HepG2 (cell line): Measurements from ENCODE around the gene TMEM171. TPM values are rescaled to one million over a fixed set of nuclear protein-coding genes. Genes with fewer than 3 reads are reported as not detected.

Source experiments
- ATAC-seq: fragments of 200-7000 bp; cut with Tn5 transposase; 3 replicates; pipeline ENCODE4 v1.9.1; 2020; ENCODE audit warnings: mild to moderate bottlenecking, moderate library complexity
- BruUV-seq: library from RNA; stranded (reverse); fragments of 400-500 nt; replicated peaks from 2 replicates; lab custom pipeline; 2021; lab: Mats Ljungman, UMichigan
- CTCF ChIA-PET: fragments of 300-600 bp; formaldehyde crosslinking; extraction: SDS; loops from one replicate; lab custom pipeline; 2021; ENCODE audit warnings: low total read pairs, inconsistent platforms, low intra/inter-chr PET ratio; lab: Yijun Ruan, JAX
- POLR2A ChIA-PET: fragments of 350-600 bp; sonication (Branson Sonifier 250); formaldehyde crosslinking; loops from one replicate; lab custom pipeline; 2020; ENCODE audit warnings: antibody characterized with exemption, inconsistent platforms; lab: Yijun Ruan, JAX
- DNase-seq: peaks from one replicate; pipeline ENCODE4 v3.0.0-alpha.2; 2015; ENCODE audit warnings: low spot score
- FAIRE-seq: peaks from 3 replicates; lab custom pipeline; 2011; peaks lifted over from hg19 to GRCh38; lab: Jason Lieb, UNC
- H2AFZ ChIP-seq: one replicate; pipeline ENCODE4 v1.6.1; 2011; ENCODE audit warnings: low read length, inconsistent platforms
- H3K27ac ChIP-seq: fragments of 300-600 bp; 3 replicates; pipeline ENCODE4 v1.8.0; 2011; ENCODE audit warnings: mixed run types, mild to moderate bottlenecking, mixed read lengths, low read length, inconsistent platforms; ENCODE audit not compliant: insufficient read depth; ENCODE audit errors: extremely low read length
- H3K27me3 ChIP-seq, 2 experiments: fragments of 200-600 bp in 1 of 2; 2 replicates in 1 of 2; 3 replicates in 1 of 2; pipeline versions ENCODE4 v1.6.0 to v1.8.0; 2011; ENCODE audit warnings: low read length in 2 of 2, mild to moderate bottlenecking in 2 of 2, moderate library complexity in 2 of 2, inconsistent platforms in 1 of 2; ENCODE audit not compliant: insufficient read depth in 2 of 2, control insufficient read depth in 1 of 2
- H3K36me3 ChIP-seq, 2 experiments: fragments of 200-600 bp in 1 of 2; replicated peaks in 1 of 2; 2 replicates in 1 of 2; 3 replicates in 1 of 2; pipeline versions ENCODE4 v1.5.1 to v1.8.0; 2011; ENCODE audit warnings: low read length in 2 of 2, inconsistent platforms in 1 of 2; ENCODE audit not compliant: insufficient read depth in 2 of 2, control insufficient read depth in 1 of 2
- H3K4me1 ChIP-seq: 2 replicates; pipeline ENCODE4 v1.5.1; 2012; ENCODE audit warnings: low read length, inconsistent platforms; ENCODE audit not compliant: insufficient read depth
- H3K4me2 ChIP-seq: 2 replicates; pipeline ENCODE4 v1.6.0; 2011; ENCODE audit warnings: low read depth, low read length, inconsistent platforms
- H3K4me3 ChIP-seq, 3 experiments: fragments of 200-600 bp in 1 of 3; sonication (generic), shearing (Covaris generic) in 1 of 3; replicated peaks in 1 of 3; 2 replicates each; pipeline ENCODE4 v1.5.1; 2011 to 2016; ENCODE audit warnings: low read length in 3 of 3, inconsistent platforms in 2 of 3, low read depth in 2 of 3, mild to moderate bottlenecking in 2 of 3, control low read depth in 1 of 3, mixed read lengths in 1 of 3; ENCODE audit not compliant: insufficient read depth in 1 of 3
- H3K79me2 ChIP-seq: one replicate; pipeline ENCODE4 v1.6.1; 2011; ENCODE audit warnings: low read length, inconsistent platforms; ENCODE audit not compliant: insufficient read depth
- H3K9ac ChIP-seq: 2 replicates; pipeline ENCODE4 v1.6.0; 2011; ENCODE audit warnings: mild to moderate bottlenecking, low read depth, low read length, inconsistent platforms; ENCODE audit not compliant: insufficient read depth
- H3K9me3 ChIP-seq: 2 replicates; pipeline ENCODE4 v1.5.1; 2012; ENCODE audit warnings: mild to moderate bottlenecking, low read length
- H4K20me1 ChIP-seq: 2 replicates; pipeline ENCODE4 v1.6.0; 2011; ENCODE audit warnings: inconsistent platforms, mild to moderate bottlenecking, low read length, moderate library complexity; ENCODE audit not compliant: insufficient read depth
- CHD4 ChIP-seq: fragments of 200-600 bp; sonication (generic); IDR thresholded peaks from 2 replicates; pipeline ENCODE4 v1.7.0; 2017; ENCODE audit warnings: mild to moderate bottlenecking, low read length, borderline replicate concordance
- CREM ChIP-seq, 2 experiments: sonication (generic) in 1 of 2; formaldehyde crosslinking in 1 of 2; IDR thresholded peaks; 2 replicates each; pipeline versions ENCODE4 v1.4.0 to v1.6.1; 2016 to 2020; ENCODE audit warnings: antibody characterized with exemption in 1 of 2, mild to moderate bottlenecking in 1 of 2, missing genetic modification reagents in 1 of 2
- FOXP1 ChIP-seq, 2 experiments: fragments of 450-650 bp in 1 of 2; IDR thresholded peaks; 2 replicates each; pipeline ENCODE4 v1.6.1; 2017 to 2018; ENCODE audit warnings: antibody characterized with exemption in 1 of 2
- HCFC1 ChIP-seq: fragments of 150-350 bp; IDR thresholded peaks from 2 replicates; pipeline ENCODE4 v1.6.1; 2014; ENCODE audit warnings: low read depth, low read length
- HDAC2 ChIP-seq: sonication (generic); formaldehyde crosslinking; IDR thresholded peaks from 2 replicates; pipeline ENCODE4 v1.4.0; 2020; ENCODE audit warnings: missing genetic modification reagents
- IRF2 ChIP-seq: IDR thresholded peaks from 2 replicates; pipeline ENCODE4 v1.6.1; 2018; ENCODE audit warnings: missing genetic modification reagents, missing compliant biosample characterization
- MTA1 ChIP-seq: sonication (generic); formaldehyde crosslinking; IDR thresholded peaks from 2 replicates; pipeline ENCODE4 v1.4.0; 2020; ENCODE audit warnings: missing genetic modification reagents, mild to moderate bottlenecking, borderline replicate concordance
- RCOR2 ChIP-seq: IDR thresholded peaks from 2 replicates; pipeline ENCODE4 v1.6.1; 2016; ENCODE audit warnings: missing biosample characterization, missing genetic modification reagents
- SALL1 ChIP-seq: sonication (generic); formaldehyde crosslinking; IDR thresholded peaks from 2 replicates; pipeline ENCODE4 v1.8.0; 2022; ENCODE audit warnings: mild to moderate bottlenecking, missing genetic modification reagents
- SMAD3 ChIP-seq: sonication (generic); formaldehyde crosslinking; IDR thresholded peaks from 2 replicates; pipeline ENCODE4 v1.4.0; 2020; ENCODE audit warnings: missing genetic modification reagents
- SP1 ChIP-seq, 2 experiments: fragments of 450-650 bp in 1 of 2; sonication (generic) in 1 of 2; formaldehyde crosslinking in 1 of 2; IDR thresholded peaks; 2 replicates each; pipeline versions ENCODE4 v1.4.0 to v1.6.1; 2016 to 2020; ENCODE audit warnings: missing genetic modification reagents in 1 of 2
- ZBTB20 ChIP-seq: sonication (generic); formaldehyde crosslinking; IDR thresholded peaks from 2 replicates; pipeline ENCODE4 v1.8.1; 2023; ENCODE audit warnings: missing genetic modification reagents, low read depth, mild to moderate bottlenecking, borderline replicate concordance
- ZFP90 ChIP-seq: sonication (generic); formaldehyde crosslinking; IDR thresholded peaks from 2 replicates; pipeline ENCODE4 v1.8.0; 2022; ENCODE audit warnings: missing genetic modification reagents, mild to moderate bottlenecking, inconsistent platforms, borderline replicate concordance
- ZNF143 ChIP-seq: sonication (generic); formaldehyde crosslinking; IDR thresholded peaks from 2 replicates; pipeline ENCODE4 v1.4.0; 2020; ENCODE audit warnings: missing genetic modification reagents
- ZNF670 ChIP-seq: sonication (generic); formaldehyde crosslinking; IDR thresholded peaks from 2 replicates; pipeline ENCODE4 v1.8.0; 2022; ENCODE audit warnings: mild to moderate bottlenecking, missing genetic modification reagents, borderline replicate concordance
- ZNF724P ChIP-seq: sonication (generic); formaldehyde crosslinking; IDR thresholded peaks from 2 replicates; pipeline ENCODE4 v1.8.0; 2022; ENCODE audit warnings: missing genetic modification reagents, borderline replicate concordance
- WGBS: methylation state at CpG from one replicate; pipeline ENCODE4 v1.1.6; 2017; ENCODE audit warnings: low lambda C conversion rate; 5-methylcytosine and 5-hydroxymethylcytosine counted together
- in situ Hi-C: cut with HindIII; loops from 2 replicates; pipeline ENCODE4 v1.10.0; 2017; ENCODE audit warnings: low pct_unique_long_range_greater_than_20kb; ENCODE audit not compliant: extremely low pct_ligation_motif_present
- intact Hi-C: fragments of 100-400 bp; cut with micrococcal nuclease; formaldehyde crosslinking; loops from one replicate; pipeline ENCODE4 v1.10.0; 2022; ENCODE audit not compliant: unreplicated experiment
- polyA plus RNA-seq, 8 experiments: library from polyadenylated mRNA; depleted of rRNA in 3 of 8; stranded (reverse) in 7 of 8; unstranded in 1 of 8; fragments of >200 nt; fragmentation: Illumina TruSeq in 4 of 8; extraction: Trizol in 4 of 8; gene quantifications; 2 replicates each; pipeline versions ENCODE4 v1.2.1 to v1.2.3, GENCODE V29; 2011 to 2016; ENCODE audit warnings: low read depth in 4 of 8, missing spikeins in 1 of 8, mixed read lengths in 1 of 8; ENCODE audit not compliant: insufficient read depth in 1 of 8
- total RNA-seq, 5 experiments: library from RNA; depleted of rRNA; stranded (reverse); fragments of >200 nt; fragmentation: Illumina TruSeq; extraction: Trizol; gene quantifications; 2 replicates each; pipeline ENCODE4 v1.2.3, GENCODE V29; 2016; ENCODE audit warnings: low read depth in 1 of 5
- TF ChIP-seq, protein P1 (sequence below): IDR thresholded peaks from 2 replicates; pipeline ENCODE4 v1.6.1; 2016; ENCODE audit warnings: low read depth, borderline replicate concordance
- TF ChIP-seq, protein P2 (sequence below): sonication (generic); formaldehyde crosslinking; IDR thresholded peaks from 2 replicates; pipeline ENCODE4 v1.4.0; 2020; ENCODE audit warnings: mild to moderate bottlenecking, missing genetic modification reagents, borderline replicate concordance

TMEM171 gene
- total and polyA plus RNA-seq, 2 of the 13 experiments (the other 11 are each of a cell fraction or from before 2014, with no cell fraction given) = 0.12 TPM; not detected in 1

DNA sequence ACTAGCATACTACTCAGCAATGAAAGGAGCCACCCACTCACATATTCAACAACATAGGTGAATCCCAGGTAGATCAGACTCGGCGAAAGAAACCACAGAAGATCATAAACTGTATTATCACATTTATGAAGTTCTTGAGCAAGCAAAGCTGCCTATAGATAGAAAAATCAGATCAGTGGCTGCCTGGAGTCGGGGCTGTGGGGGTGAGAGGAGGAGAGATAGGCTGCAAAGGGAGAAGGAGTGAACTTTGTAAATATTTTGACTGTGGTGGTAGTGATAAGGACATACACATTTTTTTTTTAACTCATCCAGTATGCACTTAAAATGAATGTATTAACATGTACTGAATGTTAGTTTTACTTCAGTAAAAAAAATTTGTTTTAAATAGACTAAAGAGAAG is 29.2 kb downstream of the TMEM171 start:
- Histone ChIP-seq H3K36me3 (no peaks in the 10 kb centered on the region), H3K4me3 (no peak overlapping the region), H3K27ac (no peak overlapping the region), H3K9me3 (no peaks in the 10 kb centered on the region), H4K20me1 (no peaks in the 10 kb centered on the region), H3K79me2 (no peaks in the 10 kb centered on the region), H3K27me3 (peaks cover 2 to 17% of the 10 kb centered on the region in 2 experiments; a peak in 4 of 5 replicates), H3K9ac (no peak overlapping the region), H3K4me2 (no peak overlapping the region), H2AFZ (no peak overlapping the region), H3K4me1 (no peaks in the 10 kb centered on the region)
- POLR2A ChIA-PET = no interaction called here
- no TSS peak for BruUV-seq
- ATAC-seq (no peak), DNase-seq (no peak), FAIRE-seq (no peak)
- WGBS = 0% methylated on average over 3 of the region's 3 CpGs
- CTCF ChIA-PET = no interaction called here
- intact Hi-C loops (no loop called here), in situ Hi-C loops (no loop called here)
- TF ChIP-seq FOXP1 (IDR thresholded peaks at IDR 0.05) (no peak), FOXP1 (CRISPR knock-in tag; IDR thresholded peaks at IDR 0.05) (no peak), SMAD3 (CRISPR knock-in tag) (no peak), SP1 (IDR thresholded peaks at IDR 0.05) (no peak), SP1 (CRISPR knock-in tag; IDR thresholded peaks at IDR 0.05) (no peak), CHD4 (no peak), HCFC1 (no peak), ZFP90 (no peak), IRF2 (no peak), RCOR2 (CRISPR knock-in tag) (no peak), ZNF724P (CRISPR knock-in tag) (no peak), CREM (IDR thresholded peaks at IDR 0.05) (no peak), CREM (CRISPR knock-in tag; IDR thresholded peaks at IDR 0.05) (no peak), HDAC2 (CRISPR knock-in tag) (no peak), ZBTB20 (CRISPR knock-in tag) (no peak), MTA1 (CRISPR knock-in tag) (no peak), ZNF670 (no peak), SALL1 (CRISPR knock-in tag) (no peak), ZNF143 (CRISPR knock-in tag) (no peak)
- TF ChIP-seq, protein P1, sequence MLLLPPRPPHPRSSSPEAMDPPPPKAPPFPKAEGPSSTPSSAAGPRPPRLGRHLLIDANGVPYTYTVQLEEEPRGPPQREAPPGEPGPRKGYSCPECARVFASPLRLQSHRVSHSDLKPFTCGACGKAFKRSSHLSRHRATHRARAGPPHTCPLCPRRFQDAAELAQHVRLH (CRISPR knock-in tag) = no peak
- TF ChIP-seq, protein P2, sequence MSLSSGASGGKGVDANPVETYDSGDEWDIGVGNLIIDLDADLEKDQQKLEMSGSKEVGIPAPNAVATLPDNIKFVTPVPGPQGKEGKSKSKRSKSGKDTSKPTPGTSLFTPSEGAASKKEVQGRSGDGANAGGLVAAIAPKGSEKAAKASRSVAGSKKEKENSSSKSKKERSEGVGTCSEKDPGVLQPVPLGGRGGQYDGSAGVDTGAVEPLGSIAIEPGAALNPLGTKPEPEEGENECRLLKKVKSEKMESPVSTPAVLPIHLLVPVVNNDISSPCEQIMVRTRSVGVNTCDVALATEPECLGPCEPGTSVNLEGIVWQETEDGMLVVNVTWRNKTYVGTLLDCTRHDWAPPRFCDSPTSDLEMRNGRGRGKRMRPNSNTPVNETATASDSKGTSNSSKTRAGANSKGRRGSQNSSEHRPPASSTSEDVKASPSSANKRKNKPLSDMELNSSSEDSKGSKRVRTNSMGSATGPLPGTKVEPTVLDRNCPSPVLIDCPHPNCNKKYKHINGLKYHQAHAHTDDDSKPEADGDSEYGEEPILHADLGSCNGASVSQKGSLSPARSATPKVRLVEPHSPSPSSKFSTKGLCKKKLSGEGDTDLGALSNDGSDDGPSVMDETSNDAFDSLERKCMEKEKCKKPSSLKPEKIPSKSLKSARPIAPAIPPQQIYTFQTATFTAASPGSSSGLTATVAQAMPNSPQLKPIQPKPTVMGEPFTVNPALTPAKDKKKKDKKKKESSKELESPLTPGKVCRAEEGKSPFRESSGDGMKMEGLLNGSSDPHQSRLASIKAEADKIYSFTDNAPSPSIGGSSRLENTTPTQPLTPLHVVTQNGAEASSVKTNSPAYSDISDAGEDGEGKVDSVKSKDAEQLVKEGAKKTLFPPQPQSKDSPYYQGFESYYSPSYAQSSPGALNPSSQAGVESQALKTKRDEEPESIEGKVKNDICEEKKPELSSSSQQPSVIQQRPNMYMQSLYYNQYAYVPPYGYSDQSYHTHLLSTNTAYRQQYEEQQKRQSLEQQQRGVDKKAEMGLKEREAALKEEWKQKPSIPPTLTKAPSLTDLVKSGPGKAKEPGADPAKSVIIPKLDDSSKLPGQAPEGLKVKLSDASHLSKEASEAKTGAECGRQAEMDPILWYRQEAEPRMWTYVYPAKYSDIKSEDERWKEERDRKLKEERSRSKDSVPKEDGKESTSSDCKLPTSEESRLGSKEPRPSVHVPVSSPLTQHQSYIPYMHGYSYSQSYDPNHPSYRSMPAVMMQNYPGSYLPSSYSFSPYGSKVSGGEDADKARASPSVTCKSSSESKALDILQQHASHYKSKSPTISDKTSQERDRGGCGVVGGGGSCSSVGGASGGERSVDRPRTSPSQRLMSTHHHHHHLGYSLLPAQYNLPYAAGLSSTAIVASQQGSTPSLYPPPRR (CRISPR knock-in tag) = no peak
- TF ChIP-seq, all 625 proteins: peak for 0
